GM19395 (cell line): ENCODE measurements around the gene RIN3.

Source experiments
- ATAC-seq: cut with Tn5 transposase; IDR thresholded peaks from one replicate; pipeline ENCODE4 v1.9.1; 2021; ENCODE audit warnings: mild to moderate bottlenecking, moderate library complexity; ENCODE audit not compliant: unreplicated experiment

Gene RIN3

GRCh38 chr14:92644171-92644969 lies 130.8 kb downstream of the RIN3 start:
- no peak for ATAC-seq

DNA sequence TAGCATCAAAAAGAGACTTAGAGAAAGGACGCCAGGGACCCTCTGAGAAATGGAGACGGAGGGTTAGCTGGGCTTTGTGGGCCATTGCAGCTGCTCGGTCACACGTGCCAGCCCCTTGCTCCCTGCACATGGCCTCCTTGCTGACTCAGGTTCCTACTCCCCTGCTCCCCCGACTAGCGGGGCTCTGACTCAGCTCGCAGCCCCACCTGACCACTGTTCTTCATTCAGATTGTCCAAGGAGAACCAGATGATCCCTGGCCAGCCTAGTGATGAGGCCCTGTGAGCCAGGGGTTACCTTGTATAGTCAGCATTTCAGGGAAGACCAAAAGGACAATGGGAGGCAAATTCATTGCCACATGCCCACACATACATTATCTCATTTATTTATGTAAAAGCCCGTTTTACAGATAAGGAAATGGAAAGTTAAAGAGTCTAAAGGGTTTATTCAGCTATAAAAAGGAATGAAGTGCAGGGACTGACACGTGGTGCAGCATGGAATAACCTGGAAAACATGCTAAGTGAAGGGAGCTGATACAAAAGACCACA lies 131.5 kb downstream of the RIN3 start:
- ATAC-seq, result no peak

DNA sequence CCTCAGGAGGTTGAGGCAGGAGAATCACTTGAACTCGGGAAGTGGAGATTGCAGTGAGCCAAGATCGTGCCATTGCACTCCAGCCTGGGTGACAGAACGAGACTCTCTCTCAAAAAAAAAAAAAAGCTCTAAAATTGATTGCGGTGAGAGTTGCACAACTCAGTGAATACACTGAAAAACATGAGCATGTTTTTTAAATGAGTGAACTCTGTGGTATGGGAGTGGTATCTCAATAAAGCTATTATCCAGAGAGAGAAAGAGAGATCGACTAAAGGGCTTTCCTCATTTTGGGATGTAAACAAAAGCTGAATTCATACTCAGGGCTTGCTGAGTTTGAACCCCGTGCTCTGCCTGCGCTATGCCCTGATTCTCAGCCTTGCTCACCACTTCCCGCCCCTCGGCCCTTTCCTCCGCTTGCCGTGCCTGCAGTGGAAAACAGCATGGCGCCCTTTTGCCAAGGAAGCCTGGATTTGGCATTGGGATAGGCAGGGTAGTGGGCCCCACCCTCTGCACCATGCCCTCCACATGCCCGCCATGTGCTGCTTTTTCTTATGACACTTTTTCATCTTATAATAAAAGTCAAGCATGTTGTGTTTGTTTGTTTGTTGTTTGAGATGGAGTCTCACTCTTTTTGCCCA lies 132.4 kb downstream of the RIN3 start:
- ATAC-seq, result no peak

DNA sequence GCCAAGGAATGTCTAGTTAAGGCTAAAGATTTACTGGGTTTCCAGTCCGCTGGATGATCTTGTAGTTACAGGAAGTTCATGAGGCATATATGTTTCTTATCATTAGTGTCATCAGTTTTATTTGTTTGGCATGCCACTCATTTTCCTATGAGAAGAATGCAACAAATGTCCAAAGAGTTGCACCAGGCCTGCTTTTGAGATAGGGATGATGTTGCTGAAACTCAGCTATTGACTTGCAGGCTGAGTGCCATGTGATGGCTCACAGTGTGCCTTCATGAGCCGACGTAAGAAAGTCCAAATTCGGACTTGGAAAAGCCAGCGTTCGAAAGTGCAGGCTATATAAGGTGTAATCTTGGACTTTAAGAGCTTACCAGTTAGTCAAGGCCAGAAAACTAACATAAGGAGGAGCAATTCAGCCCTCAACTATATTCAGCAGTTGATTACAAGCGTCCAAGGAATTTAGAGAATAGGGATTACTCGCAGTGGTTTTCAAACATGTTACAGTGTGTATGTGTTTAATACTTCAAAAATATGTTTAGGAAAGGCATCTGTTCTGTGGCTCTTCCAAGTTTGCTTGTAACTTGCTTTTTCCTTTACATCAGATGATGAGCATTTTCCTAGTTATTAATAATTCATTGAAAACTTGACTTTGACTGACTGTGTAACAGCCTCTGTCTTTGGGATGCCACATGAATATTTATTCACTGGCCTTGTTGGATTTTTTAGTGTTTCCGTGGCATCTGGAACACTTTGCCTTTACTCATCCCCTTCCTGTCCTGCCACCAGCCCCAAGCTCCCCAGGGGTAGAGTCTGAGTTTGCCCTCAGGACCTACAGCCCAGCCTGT lies 133.6 kb downstream of the RIN3 start:
- ATAC-seq, result no peak

DNA sequence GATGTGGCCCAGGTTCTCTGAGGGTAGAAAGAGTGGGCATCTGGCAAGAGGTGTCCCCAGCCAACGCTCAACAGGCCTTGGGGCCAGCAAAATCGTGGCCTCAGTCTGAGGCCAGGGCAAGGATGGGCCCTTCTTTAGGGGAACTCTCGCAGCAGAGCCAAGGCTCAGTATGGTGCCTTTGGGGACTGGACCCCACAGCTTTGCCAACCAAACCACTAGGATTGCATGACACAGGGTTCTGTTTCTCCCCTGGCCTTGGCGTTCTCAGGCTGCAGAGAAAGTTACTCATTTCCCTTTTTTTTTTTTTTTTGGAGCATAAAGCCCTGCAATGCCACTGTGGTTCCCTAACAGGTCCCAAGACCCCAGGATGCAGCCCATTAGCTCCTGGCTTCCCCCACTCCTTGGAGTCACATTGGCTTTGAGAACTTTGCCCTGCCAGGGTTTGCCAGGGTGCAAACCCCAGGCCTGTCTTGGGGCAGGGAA lies 134.3 kb downstream of the RIN3 start:
- ATAC-seq, result no peak

GRCh38 chr14:92649066-92649465 lies 135.5 kb downstream of the RIN3 start:
- no peak for ATAC-seq

GRCh38 chr14:92649934-92650545 lies 136.5 kb downstream of the RIN3 start:
- no peak for ATAC-seq

GRCh38 chr14:92650581-92651105 lies 137.1 kb downstream of the RIN3 start:
- peak; percentile 1 for ATAC-seq

DNA sequence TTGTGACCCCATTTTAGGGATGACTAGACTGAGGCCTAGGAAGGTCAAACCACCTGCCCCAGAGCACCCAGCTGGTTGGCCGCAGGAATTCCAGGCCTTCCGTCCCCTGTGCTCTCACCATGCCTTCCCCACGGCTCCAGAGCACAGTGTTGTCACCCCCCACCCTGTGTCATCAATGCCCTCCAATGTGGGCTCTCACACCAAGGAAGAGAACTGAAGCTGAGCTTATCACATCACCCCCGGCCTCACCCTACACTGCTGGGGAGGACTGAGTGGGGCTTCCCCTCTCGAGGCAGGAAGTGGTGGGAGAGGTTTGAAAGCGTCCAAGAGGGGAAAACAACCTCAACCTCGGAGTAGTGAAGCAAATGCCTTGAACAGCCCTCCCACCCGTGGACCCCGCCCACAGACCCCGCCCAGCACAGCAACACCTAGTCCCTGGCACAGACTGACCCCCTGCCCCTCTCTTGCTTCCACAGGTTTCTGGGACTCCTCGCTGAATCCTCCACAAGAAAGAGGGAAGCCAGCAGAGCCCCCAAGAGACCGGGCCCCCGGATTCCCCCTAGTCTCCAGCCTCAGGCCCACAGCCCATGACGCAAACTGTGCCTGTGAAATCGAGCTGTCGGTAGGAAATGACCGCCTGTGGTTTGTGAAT lies 137.7 kb downstream of the RIN3 start:
- peak; percentile 74 for ATAC-seq

DNA sequence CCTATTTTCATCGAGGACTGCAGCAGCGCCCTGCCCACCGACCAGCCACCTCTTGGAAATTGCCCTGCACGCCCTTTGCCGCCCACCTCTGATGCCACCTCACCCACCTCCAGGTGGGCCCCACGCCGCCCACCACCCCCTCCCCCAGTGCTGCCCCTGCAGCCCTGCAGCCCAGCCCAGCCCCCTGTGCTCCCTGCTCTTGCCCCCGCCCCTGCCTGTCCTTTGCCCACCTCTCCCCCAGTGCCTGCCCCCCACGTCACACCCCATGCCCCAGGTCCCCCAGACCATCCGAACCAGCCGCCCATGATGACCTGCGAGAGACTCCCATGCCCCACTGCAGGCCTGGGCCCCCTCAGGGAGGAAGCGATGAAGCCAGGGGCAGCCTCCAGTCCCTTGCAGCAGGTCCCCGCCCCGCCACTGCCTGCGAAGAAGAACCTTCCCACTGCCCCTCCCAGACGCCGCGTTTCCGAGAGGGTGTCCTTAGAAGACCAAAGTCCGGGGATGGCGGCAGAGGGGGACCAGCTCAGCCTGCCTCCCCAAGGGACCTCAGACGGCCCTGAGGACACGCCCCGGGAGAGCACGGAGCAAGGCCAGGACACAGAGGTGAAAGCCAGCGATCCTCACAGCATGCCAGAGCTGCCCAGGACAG lies 138.3 kb downstream of the RIN3 start:
- ATAC-seq, result no peak

GRCh38 chr14:92652413-92653151 lies 139.0 kb downstream of the RIN3 start:
- no peak for ATAC-seq

DNA sequence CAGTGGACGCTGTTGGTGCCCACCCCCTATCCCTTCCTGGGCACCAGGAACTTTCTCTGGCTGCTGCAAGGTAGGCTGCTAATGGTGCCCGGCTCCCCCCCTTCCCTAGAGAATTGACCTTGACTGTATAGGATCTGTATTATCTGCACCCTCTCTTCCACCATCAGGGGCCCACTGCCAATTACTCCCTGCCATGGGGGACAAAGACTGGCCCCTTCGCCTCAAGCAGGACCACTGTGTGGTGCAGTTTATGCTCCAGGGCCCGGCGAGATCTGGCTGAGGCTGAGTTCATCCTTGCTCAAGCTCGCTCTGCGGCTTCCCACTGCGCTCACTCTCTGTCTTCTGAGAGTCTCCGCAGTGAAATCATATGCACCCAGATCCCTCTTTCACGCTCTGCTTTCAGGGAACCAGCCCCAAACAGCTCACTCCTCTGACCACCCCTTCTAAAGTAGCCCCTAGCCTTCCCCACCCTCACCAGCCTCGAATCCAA lies 139.6 kb downstream of the RIN3 start:
- no peak for ATAC-seq

GRCh38 chr14:92654239-92654901 lies 140.8 kb downstream of the RIN3 start:
- ATAC-seq, result no peak

GRCh38 chr14:92655419-92656201 lies 142.0 kb downstream of the RIN3 start:
- no peak for ATAC-seq

GRCh38 chr14:92656306-92657081 lies 142.9 kb downstream of the RIN3 start:
- no peak for ATAC-seq

GRCh38 chr14:92657457-92658142 lies 144.0 kb downstream of the RIN3 start:
- no peak for ATAC-seq
